NCI-H2227 (cell line): ENCODE measurements around the gene SBF2.

Experiments used
- DNase-seq: peaks from one replicate; lab custom pipeline; 2025; ENCODE audit not compliant: unreplicated experiment; lab: John Stamatoyannopoulos, UW

The SBF2 gene

DNA sequence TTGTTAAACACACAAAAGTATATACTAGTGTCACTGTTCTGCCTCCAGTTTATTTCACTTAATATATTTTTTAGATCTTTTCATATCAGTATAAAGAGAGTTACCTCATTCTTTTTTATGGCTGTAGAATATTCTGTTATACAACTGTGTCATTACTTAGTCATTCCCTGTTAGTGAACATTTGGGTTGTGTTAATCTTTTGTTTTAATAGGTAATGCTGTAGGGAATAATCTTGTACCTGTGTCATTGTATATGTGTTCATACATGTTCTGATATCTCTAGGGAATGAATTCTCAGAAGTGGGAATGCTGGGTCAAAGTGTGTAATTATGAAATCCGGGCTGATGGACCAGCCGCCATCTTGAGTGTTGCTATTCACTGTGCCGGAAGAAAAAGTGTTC lies 558.8 kb downstream of the SBF2 start:
- no peak for DNase-seq

DNA sequence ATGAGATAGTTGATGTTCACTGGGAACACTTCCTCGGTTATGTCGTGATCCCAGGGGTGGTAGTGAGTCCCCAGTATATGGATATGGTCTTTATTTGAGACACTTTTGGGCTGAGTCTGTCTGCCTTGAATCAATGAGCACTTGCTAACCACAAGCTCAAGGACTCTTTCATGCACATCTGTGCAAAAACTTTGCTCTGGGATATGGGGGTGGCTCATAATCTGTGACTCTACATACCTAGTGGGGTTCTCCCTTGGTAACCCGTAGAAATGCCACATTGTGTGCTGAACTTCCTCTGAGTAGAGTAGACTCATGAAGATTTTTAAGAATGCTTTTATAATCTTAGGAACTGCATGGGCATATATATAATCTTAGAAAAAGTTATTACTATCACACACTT lies 560.8 kb downstream of the SBF2 start:
- no peak for DNase-seq

DNA sequence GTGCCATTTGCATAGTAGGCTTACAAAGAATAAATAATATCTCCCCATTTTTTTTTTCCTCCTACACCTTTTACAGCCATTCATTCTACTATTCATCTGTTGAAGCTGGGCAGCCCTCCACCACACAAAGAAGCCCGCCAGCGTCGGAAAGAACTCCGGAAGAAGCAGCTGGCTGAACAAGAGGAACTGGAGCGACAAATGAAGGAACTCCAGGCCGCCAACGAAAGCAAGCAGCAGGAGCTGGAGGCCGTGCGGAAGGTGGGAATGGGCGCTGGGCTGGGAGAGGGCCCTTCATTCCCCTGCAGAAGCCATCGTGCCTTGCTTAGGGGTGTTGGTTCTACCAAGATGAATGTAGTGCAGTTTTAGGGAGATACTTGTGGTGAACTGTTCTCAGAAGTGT lies 561.6 kb downstream of the SBF2 start:
- no peak for DNase-seq

DNA sequence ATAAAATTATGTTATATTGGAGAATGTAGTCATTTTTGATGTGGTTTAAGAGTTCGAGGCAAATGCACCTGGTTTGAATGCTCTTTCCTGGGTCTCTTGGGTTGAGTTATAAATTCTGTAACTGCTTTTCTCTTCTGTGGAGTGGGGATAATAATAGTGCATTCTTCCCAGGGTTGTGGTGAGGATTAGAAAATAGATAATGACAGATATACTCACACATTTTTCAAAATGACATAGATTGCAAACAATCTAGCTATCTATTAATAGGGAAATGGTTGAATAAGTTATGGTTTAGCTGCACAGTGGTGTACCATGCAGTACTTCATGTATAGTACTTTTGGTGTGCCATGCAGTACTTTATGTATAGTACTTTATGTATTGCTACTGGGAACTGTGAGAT lies 562.8 kb downstream of the SBF2 start:
- no peak for DNase-seq
